HAP-1 (cell line): Measurements from ENCODE around the gene ERVFRD-1.
"Not testable (repeated sequence)": the region's sequence is repeated elsewhere in the genome, so short reads cannot be mapped to it uniquely, and the experiment has no call there.

Experiments
- DNase-seq, 2 experiments: peaks; one replicate each; pipeline ENCODE4 v3.0.0-alpha.2; 2016 to 2020; ENCODE audit warnings: low spot score in 2 of 2
- H3K27me3 ChIP-seq: fragments of 250-450 bp; sonication (Bioruptor Pico); 2 replicates; pipeline ENCODE4 v1.5.1; 2020; ENCODE audit warnings: low read depth, mild to moderate bottlenecking, moderate library complexity
- H3K36me3 ChIP-seq: fragments of 250-450 bp; sonication (Bioruptor Pico); replicated peaks from 2 replicates; pipeline ENCODE4 v1.5.1; 2020; ENCODE audit warnings: mild to moderate bottlenecking
- H3K4me1 ChIP-seq: fragments of 250-450 bp; sonication (Bioruptor Pico); 2 replicates; pipeline ENCODE4 v1.5.1; 2020; ENCODE audit warnings: mild to moderate bottlenecking
- H3K4me3 ChIP-seq: fragments of 250-450 bp; sonication (Bioruptor Pico); 2 replicates; pipeline ENCODE4 v1.5.1; 2020; ENCODE audit warnings: mild to moderate bottlenecking, moderate library complexity
- H3K9me3 ChIP-seq: fragments of 250-450 bp; sonication (Bioruptor Pico); 2 replicates; pipeline ENCODE4 v1.5.1; 2020; ENCODE audit warnings: mild to moderate bottlenecking, moderate library complexity
- in situ Hi-C: fragments of 300-500 bp; cut with MboI; formaldehyde crosslinking; loops from 3 replicates; pipeline ENCODE4 v1.14.3; 2020; ENCODE audit warnings: low sequenced_read_pairs, inconsistent platforms, mixed read lengths

The ERVFRD-1 gene

DNA sequence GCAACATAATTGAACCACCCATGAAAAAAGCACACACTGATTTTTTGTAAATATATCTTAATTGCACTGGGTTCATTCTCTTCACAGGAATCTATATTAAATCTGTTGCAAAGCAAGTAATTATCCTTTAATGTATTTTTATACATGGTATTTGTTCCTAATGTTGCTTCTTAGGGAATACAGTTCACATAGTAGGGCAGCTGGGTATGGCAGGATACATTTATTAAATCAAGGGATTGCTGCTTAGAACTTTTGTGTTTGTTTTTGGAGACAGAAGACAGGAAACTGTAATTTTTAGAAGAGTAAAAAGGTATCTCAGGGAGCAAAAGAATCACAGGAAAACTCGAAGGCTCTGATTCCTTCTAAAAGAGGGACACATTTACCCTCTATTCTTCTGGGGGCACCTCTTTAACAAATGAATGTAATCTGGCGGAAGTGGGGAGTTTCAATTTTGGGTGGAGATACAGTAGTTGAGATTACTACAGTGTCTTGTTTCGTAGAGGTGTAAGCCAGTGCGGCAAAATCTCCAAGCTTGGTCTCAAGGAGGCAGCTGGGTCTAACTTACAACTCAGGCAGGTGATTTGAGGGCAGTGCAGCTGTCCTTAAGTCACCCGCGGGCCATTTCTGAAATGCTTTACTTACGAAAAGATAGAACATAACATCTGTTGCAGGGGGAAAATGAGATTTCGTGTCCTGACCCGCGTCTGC is 18.7 kb downstream of the ERVFRD-1 start:
- Histone ChIP-seq H3K27me3 (no peaks in the 10 kb centered on the region), H3K9me3 (no peaks in the 10 kb centered on the region), H3K36me3 (no peaks in the 10 kb centered on the region), H3K4me1 (peaks cover 9% of the 10 kb centered on the region), H3K4me3 (peak overlapping the region; percentile 95)
- in situ Hi-C loops, result no loop called here
- DNase-seq, result peak in 1 of 2 experiments; percentile 31

GRCh38 chr6:11091141-11091540 is 20.4 kb downstream of the ERVFRD-1 start:
- H3K4me3 ChIP-seq, H3K36me3 ChIP-seq, DNase-seq, H3K27me3 ChIP-seq, in situ Hi-C loops, H3K9me3 ChIP-seq, H3K4me1 ChIP-seq: not testable (repeated sequence)

DNA sequence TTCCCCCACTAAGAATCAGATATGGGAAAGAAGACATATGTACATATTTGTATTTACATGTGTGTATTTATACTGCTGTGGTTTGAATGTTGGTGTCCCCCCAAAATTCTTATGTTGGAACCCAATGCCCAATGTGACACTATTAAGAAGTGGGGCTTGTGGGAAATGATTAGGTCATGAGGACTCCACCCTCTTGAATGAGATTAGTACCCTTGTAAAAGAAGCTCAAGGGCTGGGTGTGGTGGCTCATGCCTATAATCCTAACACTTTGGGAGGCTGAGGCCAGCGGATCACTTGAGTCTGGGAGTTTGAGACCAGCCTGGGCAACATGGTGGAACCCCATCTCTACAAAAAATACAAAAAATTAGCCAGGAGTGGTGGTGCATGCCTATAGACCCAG is 21.8 kb downstream of the ERVFRD-1 start:
- Histone ChIP-seq H3K4me1 (peaks cover 4% of the 10 kb centered on the region), H3K27me3 (no peaks in the 10 kb centered on the region), H3K4me3 (no peak overlapping the region), H3K36me3 (no peaks in the 10 kb centered on the region), H3K9me3 (no peaks in the 10 kb centered on the region)
- in situ Hi-C loops, result no loop called here
- DNase-seq, result no peak

DNA sequence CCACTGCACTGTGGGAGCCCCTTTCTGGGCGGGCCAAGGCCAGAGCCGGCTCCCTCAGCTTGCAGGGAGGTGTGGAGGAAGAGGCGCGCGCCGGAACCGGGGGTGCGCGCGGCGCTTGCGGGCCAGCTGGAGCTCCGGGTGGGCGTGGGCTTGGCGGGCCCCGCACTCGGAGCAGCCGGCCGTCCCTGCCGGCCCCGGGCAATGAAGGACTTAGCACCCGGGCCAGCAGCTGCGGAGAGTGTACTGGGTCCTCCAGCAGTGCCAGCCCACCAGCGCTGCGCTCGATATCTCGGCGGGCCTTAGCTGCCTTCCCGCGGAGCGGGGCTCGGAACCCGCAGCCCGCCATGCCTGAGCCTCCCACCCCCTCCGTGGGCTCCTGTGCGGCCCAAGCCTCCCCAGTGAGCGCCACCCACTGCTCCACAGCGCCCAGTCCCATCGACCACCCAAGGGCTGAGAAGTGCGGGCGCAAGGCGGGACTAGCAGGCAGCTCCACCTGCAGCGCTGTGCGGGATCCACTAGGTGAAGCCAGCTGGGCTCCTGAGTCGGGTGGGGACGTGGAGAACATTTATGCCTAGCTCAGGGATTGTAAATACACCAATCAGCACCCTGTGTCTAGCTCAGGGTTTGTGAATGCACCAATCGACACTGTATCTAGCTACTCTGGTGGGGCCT is 24.2 kb downstream of the ERVFRD-1 start:
- H3K36me3 ChIP-seq, H3K9me3 ChIP-seq, H3K4me3 ChIP-seq, DNase-seq, in situ Hi-C loops, H3K27me3 ChIP-seq, H3K4me1 ChIP-seq: not testable (repeated sequence)

DNA sequence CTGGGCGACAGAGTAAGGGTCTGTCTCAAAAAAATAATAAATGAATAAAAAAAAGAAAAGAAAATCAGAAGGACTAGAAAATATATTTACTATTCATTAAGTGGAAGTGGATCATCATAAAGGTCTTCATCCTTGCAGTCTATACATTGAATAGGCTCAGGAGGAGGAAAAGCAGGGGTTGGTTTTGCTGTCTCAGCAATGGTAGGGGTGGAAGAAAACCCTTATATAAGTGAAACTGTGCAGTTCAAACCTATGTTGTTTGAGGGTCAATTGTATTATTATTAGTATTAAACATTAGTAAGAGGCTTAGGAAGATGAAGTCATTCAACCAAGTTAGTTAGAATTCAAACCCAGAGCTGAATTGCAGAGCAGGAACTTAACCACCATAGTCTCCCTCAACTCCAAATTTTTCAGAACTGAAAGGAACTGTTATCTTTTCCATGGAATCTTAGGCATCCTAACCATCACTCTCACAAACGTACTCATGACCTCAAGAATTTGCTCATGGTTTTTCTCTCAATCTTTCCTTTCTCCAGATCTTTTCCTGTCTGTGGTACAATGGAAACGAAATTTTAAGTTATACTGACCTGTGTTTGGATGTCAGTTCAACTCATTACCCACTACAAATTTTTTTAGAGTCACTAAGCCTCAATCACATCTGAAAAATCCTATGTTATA is 25.6 kb downstream of the ERVFRD-1 start:
- Histone ChIP-seq H3K9me3 (no peaks in the 10 kb centered on the region), H3K36me3 (no peaks in the 10 kb centered on the region), H3K4me1 (no peaks in the 10 kb centered on the region), H3K27me3 (no peaks in the 10 kb centered on the region), H3K4me3 (no peak overlapping the region)
- in situ Hi-C loops, result no loop called here
- DNase-seq, result no peak

DNA sequence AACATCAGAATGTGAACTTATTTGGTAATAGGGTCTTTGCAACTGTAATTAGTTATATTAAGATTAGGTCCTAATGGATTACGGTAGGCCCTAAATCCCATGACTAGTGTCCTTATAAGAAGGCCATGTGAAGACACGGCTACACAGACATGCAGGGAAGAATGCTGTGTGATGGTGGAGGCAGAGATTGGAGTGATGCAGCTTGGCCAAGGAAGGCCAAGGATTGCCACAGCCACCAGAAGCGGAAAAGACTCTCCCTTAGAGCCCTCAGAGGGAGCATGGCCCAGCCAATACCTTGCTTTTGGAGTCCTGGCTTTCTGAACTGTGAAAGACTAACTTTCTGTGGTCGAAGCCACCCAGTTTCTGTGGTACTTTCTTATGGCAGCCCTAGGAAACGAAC is 27.6 kb downstream of the ERVFRD-1 start:
- no peak for DNase-seq
- no peaks in the 10 kb centered on the region for H3K27me3 ChIP-seq
- in situ Hi-C loops, result no loop called here
- no peaks in the 10 kb centered on the region for H3K4me1 ChIP-seq
- no peaks in the 10 kb centered on the region for H3K36me3 ChIP-seq
- no peaks in the 10 kb centered on the region for H3K9me3 ChIP-seq
- H3K4me3 ChIP-seq, result no peak overlapping the region

DNA sequence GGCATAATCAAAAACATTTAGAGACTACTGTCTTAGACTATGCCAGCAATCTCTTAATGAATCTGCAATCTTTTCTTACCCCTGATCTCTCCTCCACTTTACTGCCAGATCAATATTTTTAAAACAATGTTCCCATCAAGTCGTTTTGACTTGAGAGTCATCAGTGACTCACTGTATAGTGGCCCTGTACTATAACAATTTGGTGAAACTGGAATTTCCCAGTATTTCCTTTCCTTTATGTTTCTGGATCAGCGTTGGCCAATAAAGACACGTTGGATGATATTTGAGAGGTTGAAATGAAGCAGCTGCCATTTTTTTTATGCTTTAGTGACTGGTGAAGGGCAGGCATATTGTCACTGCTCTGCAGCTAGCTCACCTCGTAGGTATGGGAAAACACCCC is 28.0 kb downstream of the ERVFRD-1 start:
- in situ Hi-C loops, result no loop called here
- Histone ChIP-seq H3K36me3 (no peaks in the 10 kb centered on the region), H3K4me3 (no peak overlapping the region), H3K9me3 (no peaks in the 10 kb centered on the region), H3K4me1 (no peaks in the 10 kb centered on the region), H3K27me3 (no peaks in the 10 kb centered on the region)
- DNase-seq, result no peak

DNA sequence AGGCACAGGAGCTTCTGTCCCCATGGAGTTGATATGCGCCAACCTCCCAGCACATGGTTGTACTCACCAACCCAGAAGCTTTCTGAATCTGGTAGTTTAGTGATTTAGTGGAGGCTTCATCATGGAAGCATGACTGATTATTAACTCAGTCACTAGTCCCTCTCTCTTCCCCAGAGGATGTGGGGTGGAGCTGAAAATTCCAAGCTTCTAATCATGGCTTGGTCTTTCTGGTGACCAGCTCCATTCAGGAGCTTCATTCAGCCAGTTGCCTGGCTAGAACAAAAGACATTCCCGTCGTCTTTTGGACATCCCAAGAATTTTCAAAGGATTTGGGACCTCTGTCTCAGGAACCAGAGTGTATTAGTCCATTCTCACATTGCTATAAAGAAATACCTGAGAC is 31.2 kb downstream of the ERVFRD-1 start:
- Histone ChIP-seq H3K4me3 (no peak overlapping the region), H3K9me3 (no peaks in the 10 kb centered on the region), H3K27me3 (no peaks in the 10 kb centered on the region), H3K4me1 (no peaks in the 10 kb centered on the region), H3K36me3 (no peaks in the 10 kb centered on the region)
- no peak for DNase-seq
- in situ Hi-C loops, result no loop called here

- in situ Hi-C loops, result no loop called here
- H3K36me3 ChIP-seq, result no peaks in the 10 kb centered on the region
Observed at GRCh38 chr6:11078266-11078665, 33.3 kb downstream of the ERVFRD-1 start.

GRCh38 chr6:11076540-11076939 is 35.0 kb downstream of the ERVFRD-1 start:
- no peak overlapping the region for H3K4me3 ChIP-seq
- no peak for DNase-seq
- H3K9me3 ChIP-seq, result no peaks in the 10 kb centered on the region
- H3K36me3 ChIP-seq, result no peaks in the 10 kb centered on the region
- in situ Hi-C loops, result no loop called here
- H3K4me1 ChIP-seq, result no peaks in the 10 kb centered on the region
- no peaks in the 10 kb centered on the region for H3K27me3 ChIP-seq

More at GRCh38 chr6:11078266-11078665, 33.3 kb downstream of the ERVFRD-1 start:
- H3K4me1 ChIP-seq, result no peaks in the 10 kb centered on the region
- no peak for DNase-seq
- no peaks in the 10 kb centered on the region for H3K27me3 ChIP-seq
- H3K4me3 ChIP-seq, result no peak overlapping the region
- no peaks in the 10 kb centered on the region for H3K9me3 ChIP-seq

GRCh38 chr6:11072101-11072500 is 39.4 kb downstream of the ERVFRD-1 start:
- Histone ChIP-seq H3K36me3 (no peaks in the 10 kb centered on the region), H3K4me1 (no peaks in the 10 kb centered on the region), H3K4me3 (no peak overlapping the region), H3K9me3 (no peaks in the 10 kb centered on the region), H3K27me3 (no peaks in the 10 kb centered on the region)
- in situ Hi-C loops, result loop anchor here (25.0 kb wide), 1 partner anchor 585 kb away; no protein-coding TSS in a partner anchor
- DNase-seq, result no peak

- in situ Hi-C loops, result loop anchor here (5.0 to 25.0 kb wide), 2 partner anchors 112 to 582 kb away; no protein-coding TSS in a partner anchor
- no peaks in the 10 kb centered on the region for H3K9me3 ChIP-seq
- no peak for DNase-seq
- no peaks in the 10 kb centered on the region for H3K27me3 ChIP-seq
- H3K36me3 ChIP-seq, result no peaks in the 10 kb centered on the region
- peaks cover 3% of the 10 kb centered on the region; the same call in 1 of the 2 replicates for H3K4me1 ChIP-seq
- H3K4me3 ChIP-seq, result no peak overlapping the region
Observed at GRCh38 chr6:11069760-11070159, 41.8 kb downstream of the ERVFRD-1 start.

DNA sequence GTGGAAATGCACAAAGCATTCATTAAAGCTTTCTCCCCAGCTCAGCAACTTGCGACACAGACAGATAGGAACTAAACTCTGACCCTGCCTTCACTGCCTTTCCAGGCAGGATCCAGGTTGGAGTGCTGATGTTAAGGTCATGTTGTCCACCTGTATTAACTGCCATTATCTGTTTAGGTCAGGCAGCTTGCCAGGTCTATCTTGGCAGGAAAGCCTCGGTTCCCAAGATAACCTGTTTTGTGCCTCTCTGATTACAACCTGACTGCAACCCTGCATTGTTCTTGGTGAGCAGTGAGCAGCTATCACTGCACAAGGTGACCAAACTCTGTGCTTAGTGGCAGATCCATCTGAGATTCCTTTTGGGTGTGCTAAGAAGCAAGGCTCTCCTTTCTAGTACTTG is 44.2 kb downstream of the ERVFRD-1 start:
- no peaks in the 10 kb centered on the region for H3K27me3 ChIP-seq
- in situ Hi-C loops, result loop anchor here (5.0 to 25.0 kb wide), 2 partner anchors 110 to 580 kb away; no protein-coding TSS in a partner anchor

More for the DNA sequence above, 44.2 kb downstream of the ERVFRD-1 start:
- Histone ChIP-seq H3K36me3 (no peaks in the 10 kb centered on the region), H3K9me3 (no peaks in the 10 kb centered on the region), H3K4me3 (no peak overlapping the region), H3K4me1 (peaks cover 3% of the 10 kb centered on the region; the same call in 1 of the 2 replicates)
- no peak for DNase-seq
